HCT116 (cell line): ENCODE results near the gene NARS2. TPM values are rescaled to one million over a fixed set of nuclear protein-coding genes. Genes with fewer than 3 reads are reported as not detected.

Experiments used
- ATAC-seq: fragments of 200-7000 bp; cut with Tn5 transposase; 2 replicates; pipeline ENCODE4 v1.9.1; 2020; ENCODE audit warnings: mild to moderate bottlenecking, moderate library complexity
- BruUV-seq: library from RNA; stranded (reverse); fragments of 400-500 nt; replicated peaks from 2 replicates; lab custom pipeline; 2021; lab: Mats Ljungman, UMichigan
- CTCF ChIA-PET: fragments of 300-600 bp; sonication (Branson Sonifier 250); formaldehyde crosslinking; loops from one replicate; lab custom pipeline; 2021; ENCODE audit warnings: antibody characterized with exemption; lab: Charles Lee
- POLR2A ChIA-PET: fragments of 300-600, 350-600 bp; sonication (Branson Sonifier 250); formaldehyde crosslinking; loops from one replicate; lab custom pipeline; 2021; ENCODE audit warnings: antibody characterized with exemption; lab: Charles Lee
- RAD21 ChIA-PET, 2 experiments: fragments of 300-600 bp; sonication (Branson Sonifier 250); formaldehyde crosslinking; loops; one replicate each; lab custom pipeline; 2023; ENCODE audit warnings: low total read pairs in 2 of 2; ENCODE audit not compliant: uncharacterized antibody in 2 of 2, unreplicated experiment in 2 of 2, low non-redundant PET in 1 of 2; lab: Charles Lee
- DNase-seq: peaks from one replicate; pipeline ENCODE4 v3.0.0-alpha.2; 2010; ENCODE audit warnings: low read depth, low spot score
- H2AFZ ChIP-seq: fragments of 200-600 bp; shearing (Covaris generic), sonication (generic); 2 replicates; pipeline ENCODE4 v1.6.1; 2017; ENCODE audit warnings: low read depth, mixed run types, mixed read lengths, antibody characterized with exemption, low read length; ENCODE audit not compliant: poor library complexity, severe bottlenecking
- H3K27ac ChIP-seq: 2 replicates; pipeline ENCODE4 v1.5.1; 2012; ENCODE audit warnings: low read depth, low read length
- H3K27me3 ChIP-seq: fragments of 200-600 bp; sonication (generic); 2 replicates; pipeline ENCODE4 v1.6.1; 2016; ENCODE audit warnings: mixed run types, low read length, mixed read lengths; ENCODE audit not compliant: insufficient read depth
- H3K36me3 ChIP-seq, 2 experiments: fragments of 200-500 bp in 1 of 2; fragments of 200-600 bp in 1 of 2; sonication (Bioruptor generic) in 1 of 2; sonication (generic) in 1 of 2; 2 replicates each; pipeline versions ENCODE4 v1.5.1 to v1.6.1; 2014 to 2016; ENCODE audit warnings: low read length in 2 of 2, inconsistent platforms in 1 of 2, mixed read lengths in 1 of 2, mixed run types in 1 of 2; ENCODE audit not compliant: insufficient read depth in 2 of 2, control insufficient read depth in 1 of 2
- H3K4me1 ChIP-seq, 2 experiments: fragments of 200-600 bp in 1 of 2; sonication (generic) in 1 of 2; 2 replicates each; pipeline versions ENCODE4 v1.5.1 to v1.6.1; 2012 to 2017; ENCODE audit warnings: low read length in 2 of 2, inconsistent platforms in 1 of 2, mild to moderate bottlenecking in 1 of 2, mixed read lengths in 1 of 2, mixed run types in 1 of 2, moderate library complexity in 1 of 2; ENCODE audit not compliant: insufficient read depth in 2 of 2, control insufficient read depth in 1 of 2
- H3K4me2 ChIP-seq: fragments of 200-600 bp; sonication (generic); 2 replicates; pipeline ENCODE4 v1.6.1; 2017; ENCODE audit warnings: mixed run types, low read length, mixed read lengths
- H3K4me3 ChIP-seq, 2 experiments: fragments of 200-600 bp in 1 of 2; sonication (generic) in 1 of 2; replicated peaks in 1 of 2; 2 replicates each; pipeline ENCODE4 v1.5.1; 2011 to 2016; ENCODE audit warnings: low read length in 2 of 2, control low read depth in 1 of 2, low read depth in 1 of 2, mild to moderate bottlenecking in 1 of 2, mixed read lengths in 1 of 2, mixed run types in 1 of 2
- H3K79me2 ChIP-seq: fragments of 200-600 bp; sonication (generic); 2 replicates; pipeline ENCODE4 v1.6.1; 2017; ENCODE audit warnings: mild to moderate bottlenecking, mixed run types, low read length, moderate library complexity, mixed read lengths; ENCODE audit not compliant: insufficient read depth
- H3K9ac ChIP-seq: fragments of 200-600 bp; sonication (generic); 2 replicates; pipeline ENCODE4 v1.6.1; 2016; ENCODE audit warnings: low read length, mixed read lengths
- H3K9me2 ChIP-seq: fragments of 200-600 bp; sonication (generic), shearing (Covaris generic); 2 replicates; pipeline ENCODE4 v1.6.1; 2017; ENCODE audit warnings: mixed run types, mild to moderate bottlenecking, moderate library complexity; ENCODE audit not compliant: insufficient read depth
- H3K9me3 ChIP-seq, 2 experiments: fragments of 200-500 bp in 1 of 2; fragments of 200-600 bp in 1 of 2; sonication (Bioruptor generic) in 1 of 2; sonication (generic) in 1 of 2; 2 replicates each; pipeline ENCODE4 v1.6.1; 2014 to 2017; ENCODE audit warnings: low read length in 2 of 2, mixed read lengths in 2 of 2, inconsistent platforms in 1 of 2, low read depth in 1 of 2, mild to moderate bottlenecking in 1 of 2, mixed run types in 1 of 2, moderate library complexity in 1 of 2; ENCODE audit not compliant: control insufficient read depth in 1 of 2, insufficient read depth in 1 of 2
- H4K20me1 ChIP-seq: fragments of 200-600 bp; sonication (generic), shearing (Covaris generic); 2 replicates; pipeline ENCODE4 v1.6.1; 2017; ENCODE audit warnings: mixed run types, mild to moderate bottlenecking, moderate library complexity; ENCODE audit not compliant: insufficient read depth
- CEBPB ChIP-seq: IDR thresholded peaks from 2 replicates; pipeline ENCODE4 v1.6.1; 2012; ENCODE audit warnings: low read depth
- EGR1 ChIP-seq: IDR thresholded peaks from 2 replicates; pipeline ENCODE4 v1.6.1; 2012; ENCODE audit warnings: low read depth
- FOSL1 ChIP-seq: IDR thresholded peaks from 2 replicates; pipeline ENCODE4 v1.6.1; 2012; ENCODE audit warnings: low read depth
- SP1 ChIP-seq: IDR thresholded peaks from 2 replicates; pipeline ENCODE4 v1.6.1; 2012; ENCODE audit warnings: low read depth
- ZBTB33 ChIP-seq: IDR thresholded peaks from 2 replicates; pipeline ENCODE4 v1.6.1; 2011; ENCODE audit warnings: mild to moderate bottlenecking, low read length, moderate library complexity; ENCODE audit not compliant: insufficient replicate concordance; ENCODE audit errors: extremely low read depth
- intact Hi-C: fragments of 100-400 bp; cut with micrococcal nuclease; formaldehyde crosslinking; loops from 2 replicates; pipeline ENCODE4 v1.10.0; 2022
- total RNA-seq: library from RNA; stranded (reverse); gene quantifications from one replicate; pipeline ENCODE4 v1.2.1, GENCODE V29; 2021; ENCODE audit not compliant: unreplicated experiment

NARS2 gene
- total RNA-seq, 1 experiment from 2014 or later = 26.0 TPM

GRCh38 chr11:78532991-78533390, 41.7 kb downstream of the NARS2 start:
- POLR2A ChIA-PET = no interaction called here
- TF ChIP-seq FOSL1 (no peak), EGR1 (no peak), CEBPB (no peak), ZBTB33 (no peak)
- TF ChIP-seq, all 23 proteins: peak for 0
- intact Hi-C loops = no loop called here
- Histone ChIP-seq H3K79me2 (0 out of 2 replicates have a peak, but pooled peaks cover under 1% of the 10 kb centered on the region), H3K9me2 (no peaks in the 10 kb centered on the region), H4K20me1 (no peaks in the 10 kb centered on the region), H2AFZ (no peak overlapping the region), H3K4me1 (no peaks in the 10 kb centered on the region), H3K4me3 (no peak overlapping the region), H3K36me3 (no peaks in the 10 kb centered on the region; a peak in 1 of 4 replicates), H3K27me3 (no peaks in the 10 kb centered on the region), H3K4me2 (no peak overlapping the region), H3K9me3 (no peaks in the 10 kb centered on the region), H3K9ac (no peak overlapping the region), H3K27ac (no peak overlapping the region)
- RAD21 ChIA-PET = no interaction called here
- CTCF ChIA-PET = interaction anchor here (1.8 kb wide), 1 partner anchor 31 kb away, joined by 4 read pairs; no protein-coding TSS in a partner anchor
- ATAC-seq = no peak
- no TSS peak for BruUV-seq
- DNase-seq = no peak

GRCh38 chr11:78526497-78527146, 48.0 kb downstream of the NARS2 start:
- no peak overlapping the region for H3K4me3 ChIP-seq
- no peak overlapping the region for H3K4me2 ChIP-seq
- no peak for ATAC-seq
- no peaks in the 10 kb centered on the region for H3K9me3 ChIP-seq
- no peaks in the 10 kb centered on the region for H3K27me3 ChIP-seq
- no peaks in the 10 kb centered on the region for H4K20me1 ChIP-seq
- H3K4me1 ChIP-seq = no peaks in the 10 kb centered on the region
- no peak overlapping the region for H2AFZ ChIP-seq
- H3K9me2 ChIP-seq = no peaks in the 10 kb centered on the region
- H3K9ac ChIP-seq = no peak overlapping the region
- CTCF ChIA-PET = no interaction called here
- H3K79me2 ChIP-seq = peaks cover 5% of the 10 kb centered on the region; the same call in 1 of the 2 replicates
- DNase-seq = no peak
- intact Hi-C loops = no loop called here
- no peak for TF ChIP-seq SP1
- no TSS peak for BruUV-seq
- H3K36me3 ChIP-seq = no peaks in the 10 kb centered on the region
- POLR2A ChIA-PET = no interaction called here
- RAD21 ChIA-PET = no interaction called here
- no peak overlapping the region for H3K27ac ChIP-seq
